ENCODE measurements around the gene MARK4.

MARK4 gene

GRCh38 chr19:45291834-45292233 is 40.8 kb downstream of the MARK4 start:
- ChIA-PET POLR2A (no interaction called here), CTCF (interaction anchor here (1.3 to 1.8 kb wide), 2 partner anchors 11 to 12 kb away, joined by 3 to 4 read pairs; no protein-coding TSS in a partner anchor)

GRCh38 chr19:45293682-45294081 is 42.6 kb downstream of the MARK4 start:
- ChIA-PET POLR2A (no interaction called here), CTCF (no interaction called here)
- no peak for TF ChIP-seq CTCF (IDR thresholded peaks at IDR 0.05; ENCODE audit: control extremely low read depth, extremely low read depth, low read depth, missing control alignments)
- no peak for DNase-seq (ENCODE audit: extremely low spot score)

More at GRCh38 chr19:45291834-45292233, 40.8 kb downstream of the MARK4 start:
- TF ChIP-seq CTCF (IDR thresholded peaks at IDR 0.05; ENCODE audit: control extremely low read depth, extremely low read depth, low read depth, missing control alignments), result no peak
- DNase-seq (ENCODE audit: extremely low spot score), result no peak

GRCh38 chr19:45294291-45295029 is 43.4 kb downstream of the MARK4 start:
- POLR2A ChIA-PET, result no interaction called here
- CTCF ChIA-PET, result no interaction called here
- DNase-seq (ENCODE audit: extremely low spot score), result no peak
- TF ChIP-seq CTCF (IDR thresholded peaks at IDR 0.05; ENCODE audit: control extremely low read depth, extremely low read depth, low read depth, missing control alignments), result no peak

GRCh38 chr19:45295873-45296272 is 44.8 kb downstream of the MARK4 start:
- POLR2A ChIA-PET, result no interaction called here
- DNase-seq (ENCODE audit: extremely low spot score), result no peak
- no peak for TF ChIP-seq CTCF (IDR thresholded peaks at IDR 0.05; ENCODE audit: control extremely low read depth, extremely low read depth, low read depth, missing control alignments)
- CTCF ChIA-PET, result no interaction called here

GRCh38 chr19:45296355-45296754 is 45.3 kb downstream of the MARK4 start:
- CTCF ChIA-PET, result no interaction called here
- TF ChIP-seq CTCF (IDR thresholded peaks at IDR 0.05; ENCODE audit: control extremely low read depth, extremely low read depth, low read depth, missing control alignments), result no peak
- DNase-seq (ENCODE audit: extremely low spot score), result no peak
- POLR2A ChIA-PET, result no interaction called here

GRCh38 chr19:45297674-45298073 is 46.6 kb downstream of the MARK4 start:
- POLR2A ChIA-PET, result no interaction called here
- TF ChIP-seq CTCF (IDR thresholded peaks at IDR 0.05; ENCODE audit: control extremely low read depth, extremely low read depth, low read depth, missing control alignments), result no peak
- CTCF ChIA-PET, result no interaction called here
- no peak for DNase-seq (ENCODE audit: extremely low spot score)

All from GM10248 (cell line).